Esophagus squamous epithelium (tissue), 4 donors: ENCODE measurements around the gene DNM3.

Source experiments
- CTCF ChIP-seq, 6 experiments: fragments of 450-650 bp in 4 of 6; fragments of 200-600 bp in 2 of 6; sonication (generic) in 2 of 6; IDR thresholded peaks; one replicate each; pipeline ENCODE4 v1.5.1; 2016 to 2019; ENCODE audit warnings: antibody characterized with exemption in 6 of 6, mild to moderate bottlenecking in 4 of 6, moderate library complexity in 4 of 6
- POLR2A ChIP-seq, 4 donors: fragments of 450-650 bp; IDR thresholded peaks; one replicate each; pipeline ENCODE4 v1.6.1; 2017; ENCODE audit warnings: antibody characterized with exemption in 4 of 4, mild to moderate bottlenecking in 4 of 4, moderate library complexity in 3 of 4

GRCh38 chr1:172172352-172172831, 331.1 kb downstream of the DNM3 start:
- TF ChIP-seq CTCF (IDR thresholded peaks at IDR 0.05) (no peak), POLR2A (IDR thresholded peaks at IDR 0.05) (no peak)
